Mesothelial cell of epicardium (in vitro differentiated cells): ENCODE measurements around the gene ADGRE1. TPM values are rescaled to one million over a fixed set of nuclear protein-coding genes. Genes with fewer than 3 reads are reported as not detected.

ENCODE experiments used
- DNase-seq, 2 experiments: peaks; one replicate each; pipeline ENCODE4 v3.0.0; 2021; ENCODE audit warnings: low spot score in 2 of 2; ENCODE audit not compliant: unreplicated experiment in 2 of 2
- H3K27ac Mint-ChIP-seq: 2 replicates; pipeline ENCODE4 v1.8.0; 2021; ENCODE audit warnings: mixed read lengths
- H3K27me3 Mint-ChIP-seq: 2 replicates; pipeline ENCODE4 v1.8.0; 2021; ENCODE audit warnings: low read depth, mixed read lengths
- H3K36me3 Mint-ChIP-seq: 2 replicates; pipeline ENCODE4 v1.8.0; 2021; ENCODE audit warnings: mixed read lengths
- H3K4me1 Mint-ChIP-seq: 2 replicates; pipeline ENCODE4 v1.8.0; 2021; ENCODE audit warnings: mixed read lengths
- H3K4me3 Mint-ChIP-seq: 2 replicates; pipeline ENCODE4 v1.8.0; 2021; ENCODE audit warnings: mild to moderate bottlenecking, moderate library complexity, mixed read lengths
- H3K9me3 Mint-ChIP-seq: 2 replicates; pipeline ENCODE4 v1.8.0; 2021; ENCODE audit warnings: mixed read lengths
- total RNA-seq: library from RNA; stranded (reverse); gene quantifications from 3 replicates; pipeline ENCODE4 v1.2.1, GENCODE V29; 2021
- TF ChIP-seq, protein P1 (sequence below): fragments of 200-600 bp; sonication (generic); IDR thresholded peaks from one replicate; pipeline ENCODE4 v1.5.0; 2021; ENCODE audit warnings: antibody characterized with exemption; ENCODE audit not compliant: unreplicated experiment

Gene ADGRE1
- total RNA-seq, 1 donor from 2014 or later, result not detected

DNA sequence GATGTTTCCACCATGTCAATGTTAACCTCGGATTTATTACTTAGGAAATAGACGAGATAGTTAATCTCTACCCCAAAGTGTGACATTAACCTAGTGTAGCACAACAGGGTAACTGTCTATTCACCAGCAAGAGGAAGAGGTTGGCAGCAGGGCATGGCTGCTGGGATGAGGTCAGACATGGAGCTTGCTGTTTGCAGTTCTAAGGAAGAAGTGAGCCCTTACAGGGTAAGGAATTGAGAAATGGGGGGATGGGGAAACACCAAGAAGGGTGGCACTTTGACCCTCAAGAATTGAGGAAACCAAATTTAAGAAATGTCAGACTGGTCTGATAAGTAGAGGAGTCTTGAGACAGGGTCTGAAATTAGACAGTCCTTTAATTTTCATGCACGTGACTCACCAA is 71.4 kb downstream of the ADGRE1 start:
- H3K27ac Mint-ChIP-seq, result no peak overlapping the region
- H3K36me3 Mint-ChIP-seq, result peaks cover 3% of the 10 kb centered on the region
- TF ChIP-seq, protein P1, sequence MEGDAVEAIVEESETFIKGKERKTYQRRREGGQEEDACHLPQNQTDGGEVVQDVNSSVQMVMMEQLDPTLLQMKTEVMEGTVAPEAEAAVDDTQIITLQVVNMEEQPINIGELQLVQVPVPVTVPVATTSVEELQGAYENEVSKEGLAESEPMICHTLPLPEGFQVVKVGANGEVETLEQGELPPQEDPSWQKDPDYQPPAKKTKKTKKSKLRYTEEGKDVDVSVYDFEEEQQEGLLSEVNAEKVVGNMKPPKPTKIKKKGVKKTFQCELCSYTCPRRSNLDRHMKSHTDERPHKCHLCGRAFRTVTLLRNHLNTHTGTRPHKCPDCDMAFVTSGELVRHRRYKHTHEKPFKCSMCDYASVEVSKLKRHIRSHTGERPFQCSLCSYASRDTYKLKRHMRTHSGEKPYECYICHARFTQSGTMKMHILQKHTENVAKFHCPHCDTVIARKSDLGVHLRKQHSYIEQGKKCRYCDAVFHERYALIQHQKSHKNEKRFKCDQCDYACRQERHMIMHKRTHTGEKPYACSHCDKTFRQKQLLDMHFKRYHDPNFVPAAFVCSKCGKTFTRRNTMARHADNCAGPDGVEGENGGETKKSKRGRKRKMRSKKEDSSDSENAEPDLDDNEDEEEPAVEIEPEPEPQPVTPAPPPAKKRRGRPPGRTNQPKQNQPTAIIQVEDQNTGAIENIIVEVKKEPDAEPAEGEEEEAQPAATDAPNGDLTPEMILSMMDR, result no peak
- no peaks in the 10 kb centered on the region for H3K4me1 Mint-ChIP-seq
- peaks cover 34% of the 10 kb centered on the region for H3K9me3 Mint-ChIP-seq
- no peak overlapping the region for H3K4me3 Mint-ChIP-seq
- no peak for DNase-seq
- no peaks in the 10 kb centered on the region for H3K27me3 Mint-ChIP-seq

DNA sequence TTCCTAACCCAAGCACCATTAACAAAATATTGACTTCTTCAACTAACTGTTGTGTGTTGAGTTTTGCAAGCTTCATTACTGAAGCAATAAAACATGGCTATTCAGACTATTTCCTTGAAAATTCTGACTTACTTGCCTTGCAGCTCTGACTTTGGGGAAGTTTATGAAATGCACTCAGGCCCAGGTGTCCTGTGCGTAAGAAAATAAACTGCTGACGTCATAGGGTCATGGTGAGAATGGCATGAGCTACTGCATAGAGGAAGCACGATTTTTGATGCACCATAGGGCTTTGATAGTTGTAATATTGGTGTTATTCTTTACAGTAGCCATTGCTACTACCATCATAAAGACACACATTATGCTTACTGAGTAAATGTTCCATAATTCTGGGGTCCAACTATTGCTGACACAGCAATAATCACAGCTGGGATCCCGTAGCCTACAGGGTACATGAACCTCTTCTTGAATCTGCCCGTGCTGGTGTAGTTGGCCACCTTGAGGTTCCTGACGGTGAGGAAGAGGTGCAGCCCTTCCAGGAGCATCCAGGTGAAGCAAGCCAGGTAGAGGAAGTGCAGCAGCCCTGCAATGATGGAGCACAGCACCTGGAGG is 76.0 kb downstream of the ADGRE1 start:
- no peaks in the 10 kb centered on the region for H3K4me1 Mint-ChIP-seq
- peaks cover 52% of the 10 kb centered on the region for H3K9me3 Mint-ChIP-seq
- H3K36me3 Mint-ChIP-seq, result peaks cover 3% of the 10 kb centered on the region
- H3K27me3 Mint-ChIP-seq, result no peaks in the 10 kb centered on the region
- TF ChIP-seq, protein P1, result no peak
- no peak overlapping the region for H3K27ac Mint-ChIP-seq
- no peak overlapping the region for H3K4me3 Mint-ChIP-seq
- no peak for DNase-seq

DNA sequence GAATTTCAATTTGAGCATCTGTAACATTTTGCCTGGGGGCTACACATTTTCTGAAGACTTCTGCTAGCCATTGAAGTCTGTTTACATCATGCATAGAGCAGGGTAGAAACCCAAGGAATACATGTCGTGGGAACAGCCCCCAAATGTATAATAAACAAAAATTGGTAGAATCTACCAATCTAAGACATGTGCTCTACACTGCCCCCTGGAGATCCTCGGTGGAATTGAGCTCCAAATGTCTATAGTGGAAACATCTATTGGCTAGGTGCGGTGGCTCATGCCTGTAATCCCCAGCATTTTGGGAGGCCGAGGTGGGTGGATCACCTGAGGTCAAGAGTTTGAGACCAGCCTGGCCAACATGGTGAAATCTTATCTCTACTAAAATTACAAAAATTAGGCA is 76.6 kb downstream of the ADGRE1 start:
- Mint-ChIP-seq H3K4me1 (no peaks in the 10 kb centered on the region), H3K4me3 (no peak overlapping the region), H3K36me3 (peaks cover 3% of the 10 kb centered on the region), H3K9me3 (peaks cover 47% of the 10 kb centered on the region), H3K27me3 (no peaks in the 10 kb centered on the region), H3K27ac (no peak overlapping the region)
- DNase-seq, result no peak
- TF ChIP-seq, protein P1, result peak; percentile 49

DNA sequence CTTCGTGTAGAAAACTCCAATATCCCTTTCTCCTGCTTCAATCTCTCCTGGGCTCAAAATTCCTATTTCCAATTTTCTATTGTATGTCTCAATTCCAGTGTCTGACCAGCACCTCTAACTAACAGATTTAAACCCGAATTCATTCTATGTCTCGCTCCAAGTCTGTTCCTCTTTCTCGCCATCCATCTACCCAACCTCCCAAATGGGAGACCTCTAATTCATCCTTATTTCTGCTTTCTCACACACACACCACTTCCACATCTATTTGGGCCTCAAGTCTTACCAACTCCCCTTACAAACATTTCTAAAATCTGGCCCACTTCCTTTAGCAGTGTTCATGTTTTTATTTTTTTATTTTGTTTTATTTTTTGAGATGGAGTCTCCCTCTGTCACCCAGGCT is 80.6 kb downstream of the ADGRE1 start:
- TF ChIP-seq, protein P1, result no peak
- H3K27ac Mint-ChIP-seq, result no peak overlapping the region
- DNase-seq, result no peak
- peaks cover 3% of the 10 kb centered on the region for H3K36me3 Mint-ChIP-seq
- H3K4me1 Mint-ChIP-seq, result no peaks in the 10 kb centered on the region
- H3K4me3 Mint-ChIP-seq, result no peak overlapping the region
- no peaks in the 10 kb centered on the region for H3K27me3 Mint-ChIP-seq
- peaks cover 45% of the 10 kb centered on the region for H3K9me3 Mint-ChIP-seq

DNA sequence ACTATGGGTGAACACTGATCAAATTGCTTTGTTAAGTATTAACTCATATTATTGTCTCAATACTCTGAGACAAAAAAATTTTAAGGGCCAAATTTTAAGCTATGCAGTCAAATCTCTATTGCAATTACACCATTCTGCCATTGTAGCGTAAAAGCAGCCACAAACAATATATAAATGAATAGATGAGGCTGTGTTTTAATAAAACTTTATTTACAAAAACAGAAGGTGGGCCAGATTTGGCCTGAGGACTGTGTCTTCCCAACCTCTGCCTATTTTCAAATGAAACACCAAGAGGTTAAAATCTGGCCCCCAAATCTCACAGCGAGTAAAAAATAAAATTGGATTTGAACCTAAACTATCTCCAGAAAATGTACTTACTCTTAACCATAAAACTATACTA is 82.1 kb downstream of the ADGRE1 start:
- no peak overlapping the region for H3K4me3 Mint-ChIP-seq
- H3K4me1 Mint-ChIP-seq, result no peaks in the 10 kb centered on the region
- no peaks in the 10 kb centered on the region for H3K36me3 Mint-ChIP-seq
- no peak overlapping the region for H3K27ac Mint-ChIP-seq
- TF ChIP-seq, protein P1, result no peak
- H3K27me3 Mint-ChIP-seq, result no peaks in the 10 kb centered on the region
- no peak for DNase-seq
- H3K9me3 Mint-ChIP-seq, result peaks cover 47% of the 10 kb centered on the region

DNA sequence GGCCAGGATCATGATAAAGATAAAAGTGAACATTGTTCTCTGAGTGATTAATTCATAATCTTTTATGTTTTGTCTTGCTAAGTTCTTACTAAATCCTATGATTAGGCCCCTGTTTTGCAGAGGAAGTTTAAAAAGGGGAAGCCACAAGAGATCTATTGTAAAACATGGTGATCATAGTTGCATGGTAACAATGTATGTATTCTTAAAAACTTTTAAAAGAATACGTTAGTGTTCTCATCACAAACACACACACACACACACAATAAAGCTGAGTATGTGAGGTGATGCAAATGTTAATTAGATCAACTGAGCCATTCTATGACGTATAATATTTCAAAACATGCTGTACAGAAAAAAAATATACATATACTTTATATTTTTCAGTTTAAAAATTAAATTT is 82.6 kb downstream of the ADGRE1 start:
- no peaks in the 10 kb centered on the region for H3K4me1 Mint-ChIP-seq
- H3K36me3 Mint-ChIP-seq, result no peaks in the 10 kb centered on the region

More for the DNA sequence above, 82.6 kb downstream of the ADGRE1 start:
- Mint-ChIP-seq H3K27me3 (no peaks in the 10 kb centered on the region), H3K4me3 (no peak overlapping the region), H3K27ac (no peak overlapping the region), H3K9me3 (peaks cover 44% of the 10 kb centered on the region)
- TF ChIP-seq, protein P1, result no peak
- no peak for DNase-seq
